NOMO-1 treated with DMSO at 0.1 percent for 48 hours (cell line): ENCODE measurements around the gene PDYN.
"Not testable (repeated sequence)": the region's sequence is repeated elsewhere in the genome, so short reads cannot be mapped to it uniquely, and the experiment has no call there.

Source experiments
- DNase-seq: peaks from one replicate; lab custom pipeline; 2025; ENCODE audit not compliant: unreplicated experiment; lab: John Stamatoyannopoulos, UW

PDYN gene

GRCh38 chr20:1993986-1994385 is at the start of gene PDYN:
Gene PDYN, minus strand, starts transcription at chr20:1994058. Its CDS starts 10,974 bp downstream, at chr20:1983084.
- no peak for DNase-seq

- no peak for DNase-seq
These were observed 48.5 kb upstream of the PDYN start for GRCh38 chr20:2042400-2042799.

GRCh38 chr20:2038161-2038560 is 44.3 kb upstream of the PDYN start:
- no peak for DNase-seq

GRCh38 chr20:2037296-2037914 is 43.5 kb upstream of the PDYN start:
- DNase-seq, result no peak

- not testable (repeated sequence) for DNase-seq
These were observed 42.5 kb upstream of the PDYN start for GRCh38 chr20:2036357-2036756.

- no peak for DNase-seq
These were observed 38.3 kb upstream of the PDYN start for GRCh38 chr20:2032168-2032567.

- DNase-seq, result no peak
These were observed 32.7 kb upstream of the PDYN start for GRCh38 chr20:2026514-2026913.

GRCh38 chr20:2026004-2026403 is 32.1 kb upstream of the PDYN start:
- no peak for DNase-seq

GRCh38 chr20:2023151-2023550 is 29.3 kb upstream of the PDYN start:
- no peak for DNase-seq

- DNase-seq, result peak; percentile 46
These were observed 28.3 kb upstream of the PDYN start for GRCh38 chr20:2022163-2022562.

GRCh38 chr20:2010533-2010932 is 16.7 kb upstream of the PDYN start:
- no peak for DNase-seq

- peak; percentile 32 for DNase-seq
These were observed 12.8 kb upstream of the PDYN start for GRCh38 chr20:2006452-2007361.

- peak; percentile 64 for DNase-seq
These were observed 12.1 kb upstream of the PDYN start for GRCh38 chr20:2005831-2006426.

- DNase-seq, result no peak
These were observed 11.5 kb upstream of the PDYN start for GRCh38 chr20:2005359-2005758.

GRCh38 chr20:2004171-2004570 is 10.3 kb upstream of the PDYN start:
- no peak for DNase-seq

- DNase-seq, result no peak
These were observed 8.5 kb upstream of the PDYN start for GRCh38 chr20:2002365-2002764.

- no peak for DNase-seq
These were observed 7.3 kb upstream of the PDYN start for GRCh38 chr20:2001119-2001518.

- peak; percentile 46 for DNase-seq
These were observed 6.4 kb upstream of the PDYN start for GRCh38 chr20:2000285-2000684.

- no peak for DNase-seq
These were observed 4.9 kb upstream of the PDYN start for GRCh38 chr20:1998715-1999114.

GRCh38 chr20:1998193-1998520 is 4.3 kb upstream of the PDYN start:
- no peak for DNase-seq

GRCh38 chr20:1997483-1998192 is 3.8 kb upstream of the PDYN start:
- no peak for DNase-seq
